Measurements from ENCODE around the gene ERMP1. TPM values are rescaled to one million over a fixed set of nuclear protein-coding genes. Genes with fewer than 3 reads are reported as not detected.

Gene ERMP1
- total RNA-seq, 2 experiments from 2014 or later, result 14.7 to 15.9 TPM

GRCh38 chr9:5866272-5866671 is 33.4 kb upstream of the ERMP1 start:
- no peaks in the 10 kb centered on the region for H3K9me3 Mint-ChIP-seq
- H3K4me3 Mint-ChIP-seq, result no peak overlapping the region
- no peaks in the 10 kb centered on the region for H3K27me3 Mint-ChIP-seq
- DNase-seq (no peak), ATAC-seq (no peak)
- H3K27ac Mint-ChIP-seq, result no peak overlapping the region
- no peaks in the 10 kb centered on the region for H3K36me3 Mint-ChIP-seq (ENCODE audit: low read depth)
- H3K4me1 Mint-ChIP-seq (ENCODE audit: low read depth), result peaks cover 11% of the 10 kb centered on the region
- no peak for TF ChIP-seq CTCF (IDR thresholded peaks at IDR 0.05)
- ChIA-PET POLR2A (no interaction called here), CTCF (interaction anchor here (0.9 to 1.5 kb wide), 2 partner anchors 20 to 34 kb away, joined by 3 to 6 read pairs; partner anchors contain the start of gene ERMP1)
- intact Hi-C loops (cut with micrococcal nuclease), result no loop called here

GRCh38 chr9:5864446-5864845 is 31.5 kb upstream of the ERMP1 start:
- POLR2A ChIA-PET, result no interaction called here
- no peak overlapping the region for H3K27ac Mint-ChIP-seq
- peaks cover 3% of the 10 kb centered on the region for H3K4me1 Mint-ChIP-seq (ENCODE audit: low read depth)
- no peak for TF ChIP-seq CTCF (IDR thresholded peaks at IDR 0.05)
- no peaks in the 10 kb centered on the region for H3K9me3 Mint-ChIP-seq
- H3K36me3 Mint-ChIP-seq (ENCODE audit: low read depth), result no peaks in the 10 kb centered on the region
- no peak for DNase-seq
- no peak for ATAC-seq
- no peaks in the 10 kb centered on the region for H3K27me3 Mint-ChIP-seq
- CTCF ChIA-PET, result interaction anchor here (1.1 kb wide), 1 partner anchor 22 kb away, joined by 3 read pairs; no protein-coding TSS in a partner anchor
- no peak overlapping the region for H3K4me3 Mint-ChIP-seq
- intact Hi-C loops (cut with micrococcal nuclease), result no loop called here

GRCh38 chr9:5863092-5863746 is 30.3 kb upstream of the ERMP1 start:
- intact Hi-C loops (cut with micrococcal nuclease), result no loop called here
- DNase-seq (no peak), ATAC-seq (no peak)
- Mint-ChIP-seq H3K9me3 (no peaks in the 10 kb centered on the region), H3K4me3 (no peak overlapping the region), H3K27me3 (no peaks in the 10 kb centered on the region), H3K36me3 (ENCODE audit: low read depth) (no peaks in the 10 kb centered on the region), H3K27ac (no peak overlapping the region), H3K4me1 (ENCODE audit: low read depth) (no peaks in the 10 kb centered on the region)
- no peak for TF ChIP-seq CTCF (IDR thresholded peaks at IDR 0.05)
- ChIA-PET CTCF (interaction anchor here (2.7 kb wide), 1 partner anchor 30 kb away, joined by 8 read pairs; the partner anchor contains the start of gene ERMP1), POLR2A (no interaction called here)

GRCh38 chr9:5858833-5859232 is 25.9 kb upstream of the ERMP1 start:
- Mint-ChIP-seq H3K27ac (no peak overlapping the region), H3K27me3 (no peaks in the 10 kb centered on the region), H3K4me1 (ENCODE audit: low read depth) (peaks cover 7% of the 10 kb centered on the region), H3K4me3 (no peak overlapping the region), H3K9me3 (no peaks in the 10 kb centered on the region), H3K36me3 (ENCODE audit: low read depth) (peaks cover 4% of the 10 kb centered on the region)
- no peak for DNase-seq
- intact Hi-C loops (cut with micrococcal nuclease), result no loop called here
- no peak for TF ChIP-seq CTCF (IDR thresholded peaks at IDR 0.05)
- ChIA-PET CTCF (interaction anchor here (1.0 to 3.7 kb wide), 6 partner anchors 10 to 58 kb away, joined by 3 to 12 read pairs (median 4); partner anchors contain the start of gene ERMP1), POLR2A (no interaction called here)
- ATAC-seq, result no peak

GRCh38 chr9:5857928-5858327 is 25.0 kb upstream of the ERMP1 start:
- DNase-seq (no peak), ATAC-seq (no peak)
- no peak for TF ChIP-seq CTCF (IDR thresholded peaks at IDR 0.05)
- ChIA-PET CTCF (interaction anchor here (1.0 to 3.7 kb wide), 4 partner anchors 11 to 29 kb away, joined by 4 to 12 read pairs (median 4); partner anchors contain the start of gene ERMP1), POLR2A (no interaction called here)
- no peaks in the 10 kb centered on the region for H3K27me3 Mint-ChIP-seq
- H3K4me1 Mint-ChIP-seq (ENCODE audit: low read depth), result peaks cover 16% of the 10 kb centered on the region
- H3K36me3 Mint-ChIP-seq (ENCODE audit: low read depth), result peaks cover 4% of the 10 kb centered on the region
- intact Hi-C loops (cut with micrococcal nuclease), result no loop called here
- no peaks in the 10 kb centered on the region for H3K9me3 Mint-ChIP-seq
- H3K4me3 Mint-ChIP-seq, result no peak overlapping the region
- no peak overlapping the region for H3K27ac Mint-ChIP-seq
